Upper lobe of left lung (tissue), 6 donors: ENCODE data around the gene RIMS4. TPM values are rescaled to one million over a fixed set of nuclear protein-coding genes. Genes with fewer than 3 reads are reported as not detected.

Experiments
- ATAC-seq, 2 donors: fragments of 200-7000 bp; cut with Tn5 transposase; one replicate each; pipeline ENCODE4 v1.9.1; 2022; ENCODE audit warnings: mild to moderate bottlenecking in 2 of 2, moderate library complexity in 2 of 2; ENCODE audit not compliant: low FRiP score in 2 of 2
- DNase-seq, 2 donors: peaks; one replicate each; pipeline ENCODE4 v3.0.0-alpha.2; 2019 to 2020
- H3K27ac ChIP-seq, 4 donors: fragments of 200-600 bp; sonication (generic); one replicate each; pipeline ENCODE4 v1.5.1; 2016 to 2019
- H3K27me3 ChIP-seq, 4 donors: fragments of 200-600 bp; sonication (generic); one replicate each; pipeline ENCODE4 v1.5.1; 2017 to 2019
- H3K36me3 ChIP-seq, 4 donors: fragments of 200-600 bp; sonication (generic); one replicate each; pipeline ENCODE4 v1.5.1; 2016 to 2019
- H3K4me1 ChIP-seq, 4 donors: fragments of 200-600 bp; sonication (generic); one replicate each; pipeline ENCODE4 v1.5.1; 2018 to 2019
- H3K4me3 ChIP-seq, 4 donors: fragments of 200-600 bp; sonication (generic); one replicate each; pipeline ENCODE4 v1.5.1; 2017 to 2019; ENCODE audit warnings: mild to moderate bottlenecking in 2 of 4, moderate library complexity in 1 of 4
- H3K9me3 ChIP-seq, 4 donors: fragments of 200-600 bp; sonication (generic); one replicate each; pipeline ENCODE4 v1.5.1; 2018 to 2019
- CTCF ChIP-seq, 6 experiments: fragments of 450-650 bp in 4 of 6; fragments of 200-600 bp in 2 of 6; sonication (generic) in 2 of 6; IDR thresholded peaks; one replicate each; pipeline ENCODE4 v1.5.1; 2016 to 2019; ENCODE audit warnings: antibody characterized with exemption in 6 of 6
- EP300 ChIP-seq, 4 donors: sonication (generic); formaldehyde crosslinking; IDR thresholded peaks; one replicate each; pipeline ENCODE4 v1.5.1; 2017; ENCODE audit warnings: antibody characterized with exemption in 4 of 4, control low read depth in 2 of 4
- POLR2A ChIP-seq, 4 donors: fragments of 450-650 bp; IDR thresholded peaks; one replicate each; pipeline ENCODE4 v1.5.1; 2016 to 2017; ENCODE audit warnings: antibody characterized with exemption in 4 of 4, mild to moderate bottlenecking in 2 of 4
- POLR2AphosphoS5 ChIP-seq, 2 donors: sonication (generic); formaldehyde crosslinking; IDR thresholded peaks; one replicate each; pipeline ENCODE4 v1.5.1; 2017; ENCODE audit warnings: antibody characterized with exemption in 2 of 2
- WGBS, 2 donors: methylation state at CpG; one replicate each; pipeline ENCODE4 v1.1.5; 2017 to 2018; 5-methylcytosine and 5-hydroxymethylcytosine counted together
- total RNA-seq, 6 donors: library from RNA; depleted of rRNA in 4 of 6; stranded (reverse); fragments of >200 nt in 4 of 6; gene quantifications; one replicate each; pipeline versions ENCODE4 v1.1.0 to v1.2.1, GENCODE V29; 2016 to 2021
- donor health status: DM: no; HTN: no; CAD: no; lungs with moderate emphysema.
- donor health status: DM: no; HTN: yes; CAD: no; lungs with severe emphysema.

The RIMS4 gene
- total RNA-seq, 6 donors from 2014 or later: 1.0 to 2.2 (median 2.1) TPM

GRCh38 chr20:44810061-44810390, 320 bp downstream of the RIMS4 start:
- DNase-seq (peak in 1 of 2 donors; percentile 69), ATAC-seq (no peak)
- peak overlapping the region in 3 of 4 donors; percentile 34 to 44 (median 37) for H3K4me3 ChIP-seq
- H3K27ac ChIP-seq: no peak overlapping the region
- peaks cover 0 to 26% (median 11%) of the 10 kb centered on the region in 4 donors for H3K27me3 ChIP-seq
- WGBS, 2 donors: 0% methylated on average over 4 of the region's 49 CpGs; no CpG with 5 or more reads in 1 of the 2 donors
- peaks cover 0 to 12% (median 8%) of the 10 kb centered on the region in 4 donors for H3K9me3 ChIP-seq
- H3K36me3 ChIP-seq: no peaks in the 10 kb centered on the region
- TF ChIP-seq EP300 (IDR thresholded peaks at IDR 0.05) (no peak), POLR2A (IDR thresholded peaks at IDR 0.05) (no peak), CTCF (IDR thresholded peaks at IDR 0.05) (no peak), POLR2AphosphoS5 (IDR thresholded peaks at IDR 0.05) (no peak)
- peaks cover 0 to 15% (median 6%) of the 10 kb centered on the region in 4 donors for H3K4me1 ChIP-seq

GRCh38 chr20:44809380-44810060, 826 bp downstream of the RIMS4 start:
- TF ChIP-seq CTCF (IDR thresholded peaks at IDR 0.05) (no peak), EP300 (IDR thresholded peaks at IDR 0.05) (no peak), POLR2AphosphoS5 (IDR thresholded peaks at IDR 0.05) (no peak), POLR2A (IDR thresholded peaks at IDR 0.05) (no peak)
- Histone ChIP-seq H3K27ac (no peak overlapping the region), H3K4me3 (peak overlapping the region in 3 of 4 donors; percentile 34 to 44 (median 37)), H3K9me3 (peaks cover 0 to 12% (median 8%) of the 10 kb centered on the region in 4 donors), H3K36me3 (no peaks in the 10 kb centered on the region), H3K4me1 (peaks cover 0 to 15% (median 6%) of the 10 kb centered on the region in 4 donors), H3K27me3 (peaks cover 0 to 26% (median 11%) of the 10 kb centered on the region in 4 donors)
- 15 to 21% methylated on average over 6 to 26 of the region's 34 CpGs for WGBS, 2 donors
- DNase-seq: peak in 1 of 2 donors; percentile 58
- no peak for ATAC-seq

- TF ChIP-seq EP300 (IDR thresholded peaks at IDR 0.05) (no peak), POLR2AphosphoS5 (IDR thresholded peaks at IDR 0.05) (no peak), CTCF (IDR thresholded peaks at IDR 0.05) (no peak), POLR2A (IDR thresholded peaks at IDR 0.05) (no peak)
- no peak overlapping the region for H3K4me3 ChIP-seq
- H3K27me3 ChIP-seq: peaks cover 0 to 26% (median 11%) of the 10 kb centered on the region in 4 donors
- peaks cover 0 to 15% (median 6%) of the 10 kb centered on the region in 4 donors for H3K4me1 ChIP-seq
- DNase-seq (no peak), ATAC-seq (no peak)
- H3K36me3 ChIP-seq: no peaks in the 10 kb centered on the region
- H3K9me3 ChIP-seq: peaks cover 0 to 12% (median 8%) of the 10 kb centered on the region in 4 donors
- WGBS, 2 donors: 81 to 91% methylated on average over 4 of the region's 4 CpGs
- H3K27ac ChIP-seq: no peak overlapping the region
These were observed 2.7 kb downstream of the RIMS4 start for GRCh38 chr20:44807684-44808056.

- TF ChIP-seq CTCF (IDR thresholded peaks at IDR 0.05) (no peak), POLR2A (IDR thresholded peaks at IDR 0.05) (no peak), EP300 (IDR thresholded peaks at IDR 0.05) (no peak), POLR2AphosphoS5 (IDR thresholded peaks at IDR 0.05) (no peak)
- Histone ChIP-seq H3K36me3 (no peaks in the 10 kb centered on the region), H3K4me3 (no peak overlapping the region), H3K9me3 (peaks cover 0 to 9% (median 6%) of the 10 kb centered on the region in 4 donors), H3K27me3 (peaks cover 0 to 26% (median 11%) of the 10 kb centered on the region in 4 donors), H3K27ac (no peak overlapping the region), H3K4me1 (peaks cover 0 to 15% (median 6%) of the 10 kb centered on the region in 4 donors)
- 66 to 78% methylated on average over 6 to 7 of the region's 7 CpGs for WGBS, 2 donors
- ATAC-seq: no peak
- DNase-seq: no peak
These were observed 3.2 kb downstream of the RIMS4 start for GRCh38 chr20:44807051-44807683.
